OCI-LY1 (cell line): Measurements from ENCODE around the gene GABBR1.

Experiments
- H2AFZ ChIP-seq: fragments of 200-600 bp; sonication (generic), shearing (Covaris generic); 2 replicates; pipeline ENCODE4 v1.6.0; 2014; ENCODE audit warnings: antibody characterized with exemption, mild to moderate bottlenecking, low read length
- H3F3A ChIP-seq: fragments of 200-600 bp; sonication (generic), shearing (Covaris generic); 2 replicates; pipeline ENCODE4 v1.6.0; 2014; ENCODE audit warnings: mild to moderate bottlenecking, antibody characterized with exemption, low read length, moderate library complexity; ENCODE audit not compliant: insufficient read depth
- H3K27ac ChIP-seq: fragments of 200-600 bp; sonication (generic); 2 replicates; pipeline ENCODE4 v1.5.1; 2014; ENCODE audit warnings: low read length, mixed run types, mild to moderate bottlenecking, low read depth; ENCODE audit not compliant: poor library complexity, severe bottlenecking
- H3K27me3 ChIP-seq: fragments of 200-600 bp; sonication (generic); 2 replicates; pipeline ENCODE4 v1.6.0; 2014; ENCODE audit warnings: antibody characterized with exemption, mild to moderate bottlenecking, low read length, moderate library complexity; ENCODE audit not compliant: insufficient read depth
- H3K36me3 ChIP-seq: fragments of 200-600 bp; sonication (generic); 2 replicates; pipeline ENCODE4 v1.6.1; 2014; ENCODE audit warnings: mild to moderate bottlenecking, antibody characterized with exemption, low read length, moderate library complexity, mixed read lengths; ENCODE audit not compliant: insufficient read depth
- H3K4me1 ChIP-seq: fragments of 200-600 bp; sonication (generic); 2 replicates; pipeline ENCODE4 v1.5.1; 2014; ENCODE audit warnings: mild to moderate bottlenecking, low read length, moderate library complexity; ENCODE audit not compliant: insufficient read depth, severe bottlenecking
- H3K4me2 ChIP-seq: fragments of 200-600 bp; sonication (generic), shearing (Covaris generic); 2 replicates; pipeline ENCODE4 v1.6.1; 2014; ENCODE audit warnings: low read length
- H3K4me3 ChIP-seq: fragments of 200-600 bp; sonication (generic); 2 replicates; pipeline ENCODE4 v1.5.1; 2014; ENCODE audit warnings: low read length, low read depth, mild to moderate bottlenecking, mixed read lengths; ENCODE audit not compliant: poor library complexity, severe bottlenecking
- H3K79me2 ChIP-seq: fragments of 200-600 bp; shearing (Covaris generic); 2 replicates; pipeline ENCODE4 v1.6.1; 2016; ENCODE audit warnings: mixed run types, low read length, mixed read lengths; ENCODE audit not compliant: insufficient read depth
- H3K9ac ChIP-seq: fragments of 200-600 bp; sonication (generic), shearing (Covaris generic); 2 replicates; pipeline ENCODE4 v1.6.1; 2014; ENCODE audit warnings: mild to moderate bottlenecking, low read length, mixed read lengths
- H3K9me2 ChIP-seq: fragments of 200-600 bp; sonication (generic), shearing (Covaris generic); 2 replicates; pipeline ENCODE4 v1.6.1; 2014; ENCODE audit warnings: low read depth, mild to moderate bottlenecking, low read length, mixed read lengths
- H3K9me3 ChIP-seq: fragments of 200-600 bp; shearing (Covaris generic); 2 replicates; pipeline ENCODE4 v1.6.1; 2014; ENCODE audit warnings: low read length, mixed read lengths
- H4K20me1 ChIP-seq: fragments of 200-600 bp; sonication (generic), shearing (Covaris generic); 2 replicates; pipeline ENCODE4 v1.6.0; 2016; ENCODE audit warnings: mild to moderate bottlenecking, low read length; ENCODE audit not compliant: insufficient read depth
- CTCF ChIP-seq: fragments of 200-600 bp; sonication (generic), shearing (Covaris generic); IDR thresholded peaks from 2 replicates; pipeline ENCODE4 v1.5.1; 2017; ENCODE audit warnings: mild to moderate bottlenecking, antibody characterized with exemption, low read length, moderate library complexity, mixed read lengths
- EZH2 ChIP-seq: fragments of 200-600 bp; sonication (generic), shearing (Covaris generic); IDR thresholded peaks from 2 replicates; pipeline ENCODE4 v1.8.0; 2017; ENCODE audit warnings: borderline replicate concordance, mixed run types, mild to moderate bottlenecking, antibody characterized with exemption, low read length, moderate library complexity, mixed read lengths

The GABBR1 gene

DNA sequence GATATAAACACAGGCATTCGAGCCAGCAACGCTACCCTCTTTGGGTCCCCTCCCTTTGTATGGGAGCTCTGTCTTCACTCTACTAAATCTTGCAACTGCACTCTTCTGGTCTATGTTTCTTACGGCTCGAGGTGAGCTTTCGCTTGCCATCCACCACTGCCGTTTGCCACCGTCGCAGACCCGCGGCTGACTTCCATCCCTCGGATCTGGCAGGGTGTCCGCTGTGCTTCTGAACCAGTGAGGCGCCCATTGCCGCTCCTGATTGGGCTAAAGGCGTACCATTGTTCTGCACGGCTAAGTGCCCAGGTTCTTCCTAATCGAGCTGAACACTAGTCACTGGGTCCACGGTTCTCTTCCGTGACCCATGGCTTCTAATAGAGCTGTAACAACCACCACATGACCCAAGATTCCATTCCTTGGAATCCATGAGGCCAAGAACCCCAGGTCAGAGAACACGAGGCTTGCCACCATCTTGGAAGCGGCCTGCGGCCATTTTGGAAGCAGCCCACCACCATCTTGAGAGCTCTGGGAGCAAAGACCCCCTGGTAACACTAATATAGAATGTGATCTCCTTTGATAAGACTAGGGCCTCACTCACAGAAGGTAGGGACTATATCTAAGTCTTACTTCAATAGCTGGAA lies 74.4 kb downstream of the GABBR1 start:
- H3K9me3 ChIP-seq, result no peaks in the 10 kb centered on the region
- H3K4me1 ChIP-seq, result no peaks in the 10 kb centered on the region
- no peaks in the 10 kb centered on the region for H3K27me3 ChIP-seq
- no peak for TF ChIP-seq EZH2
- no peak for TF ChIP-seq CTCF
- H3K27ac ChIP-seq, result no peak overlapping the region
- H3K36me3 ChIP-seq, result no peaks in the 10 kb centered on the region
- no peak overlapping the region for H2AFZ ChIP-seq
- H3F3A ChIP-seq, result no peaks in the 10 kb centered on the region
- H3K4me3 ChIP-seq, result no peak overlapping the region
- H3K9me2 ChIP-seq, result no peaks in the 10 kb centered on the region
- no peak overlapping the region for H3K4me2 ChIP-seq
- H4K20me1 ChIP-seq, result no peaks in the 10 kb centered on the region
- no peak overlapping the region for H3K9ac ChIP-seq
- no peaks in the 10 kb centered on the region for H3K79me2 ChIP-seq

GRCh38 chr6:29557320-29557719 lies 75.7 kb downstream of the GABBR1 start:
- no peaks in the 10 kb centered on the region for H4K20me1 ChIP-seq
- no peak overlapping the region for H3K4me2 ChIP-seq
- no peaks in the 10 kb centered on the region for H3K9me3 ChIP-seq
- TF ChIP-seq EZH2, result no peak
- no peak for TF ChIP-seq CTCF
- H3F3A ChIP-seq, result no peaks in the 10 kb centered on the region
- no peaks in the 10 kb centered on the region for H3K27me3 ChIP-seq
- no peaks in the 10 kb centered on the region for H3K79me2 ChIP-seq
- H3K9ac ChIP-seq, result no peak overlapping the region
- H3K4me3 ChIP-seq, result no peak overlapping the region
- H3K9me2 ChIP-seq, result no peaks in the 10 kb centered on the region
- H3K36me3 ChIP-seq, result no peaks in the 10 kb centered on the region
- H3K4me1 ChIP-seq, result no peaks in the 10 kb centered on the region
- no peak overlapping the region for H3K27ac ChIP-seq
- H2AFZ ChIP-seq, result no peak overlapping the region

DNA sequence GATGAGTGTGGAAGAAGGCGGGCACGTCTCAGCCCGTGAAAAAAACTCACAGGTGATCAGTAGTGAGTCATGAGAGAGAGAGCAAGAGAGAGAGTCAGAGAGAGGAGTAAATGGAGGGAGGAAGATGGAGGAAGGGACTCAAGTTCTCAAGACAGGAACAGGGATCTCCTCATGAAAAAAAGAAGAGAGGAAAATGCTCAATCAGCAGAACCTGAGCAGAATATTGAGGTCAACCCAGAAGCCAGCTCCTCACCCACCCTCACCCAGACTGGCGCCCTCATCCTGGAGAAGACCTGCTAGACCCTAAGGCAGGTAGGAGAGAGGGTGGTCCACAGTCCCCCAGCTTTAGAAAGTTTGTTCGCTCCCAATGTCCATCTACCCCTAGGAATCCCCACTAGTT lies 78.2 kb downstream of the GABBR1 start:
- no peaks in the 10 kb centered on the region for H3K4me1 ChIP-seq
- H4K20me1 ChIP-seq, result no peaks in the 10 kb centered on the region
- no peaks in the 10 kb centered on the region for H3F3A ChIP-seq
- H2AFZ ChIP-seq, result no peak overlapping the region
- no peaks in the 10 kb centered on the region for H3K79me2 ChIP-seq
- H3K36me3 ChIP-seq, result no peaks in the 10 kb centered on the region
- no peak for TF ChIP-seq CTCF
- TF ChIP-seq EZH2, result no peak
- no peak overlapping the region for H3K9ac ChIP-seq
- no peak overlapping the region for H3K27ac ChIP-seq
- H3K4me3 ChIP-seq, result no peak overlapping the region
- no peak overlapping the region for H3K4me2 ChIP-seq
- H3K27me3 ChIP-seq, result no peaks in the 10 kb centered on the region
- H3K9me3 ChIP-seq, result no peaks in the 10 kb centered on the region
- H3K9me2 ChIP-seq, result no peaks in the 10 kb centered on the region
